HepG2 (cell line): ENCODE results near the gene C11orf86. TPM values are rescaled to one million over a fixed set of nuclear protein-coding genes. Genes with fewer than 3 reads are reported as not detected.

Experiments used
- BRF2 ChIP-seq: sonication (generic); formaldehyde crosslinking; IDR thresholded peaks from 2 replicates; pipeline ENCODE4 v1.8.1; 2022; ENCODE audit warnings: mild to moderate bottlenecking, missing genetic modification reagents
- HNF1A ChIP-seq, 2 experiments: sonication (generic) in 1 of 2; formaldehyde crosslinking in 1 of 2; IDR thresholded peaks; 2 replicates each; pipeline versions ENCODE4 v1.4.0 to v1.6.1; 2016 to 2020; ENCODE audit warnings: borderline replicate concordance in 1 of 2, low read depth in 1 of 2, mild to moderate bottlenecking in 1 of 2, missing genetic modification reagents in 1 of 2
- IKZF4 ChIP-seq: sonication (generic); formaldehyde crosslinking; IDR thresholded peaks from 2 replicates; pipeline ENCODE4 v1.5.1; 2020; ENCODE audit warnings: borderline replicate concordance, mild to moderate bottlenecking, low read depth, missing genetic modification reagents; ENCODE audit errors: not compliant biosample characterization
- NCOA1 ChIP-seq: sonication (generic); formaldehyde crosslinking; IDR thresholded peaks from 2 replicates; pipeline ENCODE4 v1.9.0; 2021; ENCODE audit warnings: missing genetic modification reagents
- NPAS2 ChIP-seq: sonication (generic); formaldehyde crosslinking; IDR thresholded peaks from 2 replicates; pipeline ENCODE4 v1.8.0; 2022; ENCODE audit warnings: mild to moderate bottlenecking, missing genetic modification reagents, borderline replicate concordance
- RFX3 ChIP-seq: IDR thresholded peaks from 2 replicates; pipeline ENCODE4 v1.6.1; 2016; ENCODE audit warnings: missing biosample characterization, missing genetic modification reagents
- RFXANK ChIP-seq: IDR thresholded peaks from 2 replicates; pipeline ENCODE4 v1.6.1; 2016
- SNAPC5 ChIP-seq: sonication (generic); formaldehyde crosslinking; IDR thresholded peaks from 2 replicates; pipeline ENCODE4 v1.8.1; 2023; ENCODE audit warnings: mild to moderate bottlenecking, missing genetic modification reagents, borderline replicate concordance
- TSC22D2 ChIP-seq: sonication (generic); formaldehyde crosslinking; IDR thresholded peaks from 2 replicates; pipeline ENCODE4 v1.5.1; 2020; ENCODE audit warnings: missing genetic modification reagents, mild to moderate bottlenecking, borderline replicate concordance
- ZNF580 ChIP-seq: IDR thresholded peaks from 2 replicates; pipeline ENCODE4 v1.6.1; 2016; ENCODE audit warnings: low read depth, borderline replicate concordance
- ZNF687 ChIP-seq: sonication (generic); formaldehyde crosslinking; IDR thresholded peaks from 2 replicates; pipeline ENCODE4 v1.5.1; 2020; ENCODE audit warnings: mild to moderate bottlenecking, missing genetic modification reagents, moderate library complexity
- ZSCAN5A ChIP-seq: sonication (generic); formaldehyde crosslinking; IDR thresholded peaks from 2 replicates; pipeline ENCODE4 v1.8.0; 2022; ENCODE audit warnings: mild to moderate bottlenecking, missing genetic modification reagents, borderline replicate concordance
- polyA plus RNA-seq, 8 experiments: library from polyadenylated mRNA; depleted of rRNA in 3 of 8; stranded (reverse) in 7 of 8; unstranded in 1 of 8; fragments of >200 nt; fragmentation: Illumina TruSeq in 4 of 8; extraction: Trizol in 4 of 8; gene quantifications; 2 replicates each; pipeline versions ENCODE4 v1.2.1 to v1.2.3, GENCODE V29; 2011 to 2016; ENCODE audit warnings: low read depth in 4 of 8, missing spikeins in 1 of 8, mixed read lengths in 1 of 8; ENCODE audit not compliant: insufficient read depth in 1 of 8
- total RNA-seq, 5 experiments: library from RNA; depleted of rRNA; stranded (reverse); fragments of >200 nt; fragmentation: Illumina TruSeq; extraction: Trizol; gene quantifications; 2 replicates each; pipeline ENCODE4 v1.2.3, GENCODE V29; 2016; ENCODE audit warnings: low read depth in 1 of 5

Gene C11orf86
- total and polyA plus RNA-seq, 2 of the 13 experiments (the other 11 are each of a cell fraction or from before 2014, with no cell fraction given), result 0.11 to 0.18 TPM

GRCh38 chr11:66958232-66958955 lies 16.7 kb upstream of the C11orf86 start, which contains the start of gene PC (continued):
- peak; percentile 51; the same call in 1 of the 2 replicates for TF ChIP-seq RFXANK
- no peak for TF ChIP-seq RFX3 (CRISPR knock-in tag)
- no peak for TF ChIP-seq HNF1A (IDR thresholded peaks at IDR 0.05; ENCODE audit: low read depth)
- TF ChIP-seq HNF1A (CRISPR knock-in tag; IDR thresholded peaks at IDR 0.05; ENCODE audit: borderline replicate concordance), result peak; percentile 53; the same call in 1 of the 2 replicates
- peak; percentile 83 for TF ChIP-seq TSC22D2
- TF ChIP-seq ZNF580 (CRISPR knock-in tag), result peak; percentile 20; the same call in 1 of the 2 replicates
- TF ChIP-seq SNAPC5 (CRISPR knock-in tag), result peak; percentile 94
- peak; percentile 95 for TF ChIP-seq BRF2
- no peak for TF ChIP-seq NCOA1 (CRISPR knock-in tag)
- no peak for TF ChIP-seq NPAS2 (CRISPR knock-in tag)
- TF ChIP-seq ZNF687 (CRISPR knock-in tag), result peak; percentile 100
- peak; percentile 23 for TF ChIP-seq IKZF4 (CRISPR knock-in tag)
- peak; percentile 92 for TF ChIP-seq ZSCAN5A
